ENCODE results near the gene ESPN.

ESPN gene

DNA sequence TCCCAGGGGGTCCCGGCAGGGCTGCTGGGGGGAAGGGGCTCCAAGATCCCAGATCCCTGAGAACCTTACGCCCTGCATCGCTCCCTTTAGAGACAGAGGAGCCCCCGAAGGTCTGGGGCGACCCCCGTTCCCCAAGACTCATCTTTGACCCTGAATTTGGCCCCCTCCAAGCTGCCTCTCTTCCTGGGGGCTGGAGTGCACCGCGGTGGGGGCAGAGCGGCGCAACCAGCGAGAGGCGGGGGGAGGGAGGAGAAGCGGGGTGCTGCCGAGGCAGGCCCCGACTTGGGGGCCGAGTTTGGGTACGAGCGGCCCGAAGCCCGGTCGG lies 72.3 kb downstream of the ESPN start:
- H3K4me3 ChIP-seq (ENCODE audit: low read depth, low read length): no peak overlapping the region
- TF ChIP-seq, protein P1, sequence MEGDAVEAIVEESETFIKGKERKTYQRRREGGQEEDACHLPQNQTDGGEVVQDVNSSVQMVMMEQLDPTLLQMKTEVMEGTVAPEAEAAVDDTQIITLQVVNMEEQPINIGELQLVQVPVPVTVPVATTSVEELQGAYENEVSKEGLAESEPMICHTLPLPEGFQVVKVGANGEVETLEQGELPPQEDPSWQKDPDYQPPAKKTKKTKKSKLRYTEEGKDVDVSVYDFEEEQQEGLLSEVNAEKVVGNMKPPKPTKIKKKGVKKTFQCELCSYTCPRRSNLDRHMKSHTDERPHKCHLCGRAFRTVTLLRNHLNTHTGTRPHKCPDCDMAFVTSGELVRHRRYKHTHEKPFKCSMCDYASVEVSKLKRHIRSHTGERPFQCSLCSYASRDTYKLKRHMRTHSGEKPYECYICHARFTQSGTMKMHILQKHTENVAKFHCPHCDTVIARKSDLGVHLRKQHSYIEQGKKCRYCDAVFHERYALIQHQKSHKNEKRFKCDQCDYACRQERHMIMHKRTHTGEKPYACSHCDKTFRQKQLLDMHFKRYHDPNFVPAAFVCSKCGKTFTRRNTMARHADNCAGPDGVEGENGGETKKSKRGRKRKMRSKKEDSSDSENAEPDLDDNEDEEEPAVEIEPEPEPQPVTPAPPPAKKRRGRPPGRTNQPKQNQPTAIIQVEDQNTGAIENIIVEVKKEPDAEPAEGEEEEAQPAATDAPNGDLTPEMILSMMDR (IDR thresholded peaks at IDR 0.05; ENCODE audit: borderline replicate concordance, insufficient read depth, low read depth, low read length): no peak

DNA sequence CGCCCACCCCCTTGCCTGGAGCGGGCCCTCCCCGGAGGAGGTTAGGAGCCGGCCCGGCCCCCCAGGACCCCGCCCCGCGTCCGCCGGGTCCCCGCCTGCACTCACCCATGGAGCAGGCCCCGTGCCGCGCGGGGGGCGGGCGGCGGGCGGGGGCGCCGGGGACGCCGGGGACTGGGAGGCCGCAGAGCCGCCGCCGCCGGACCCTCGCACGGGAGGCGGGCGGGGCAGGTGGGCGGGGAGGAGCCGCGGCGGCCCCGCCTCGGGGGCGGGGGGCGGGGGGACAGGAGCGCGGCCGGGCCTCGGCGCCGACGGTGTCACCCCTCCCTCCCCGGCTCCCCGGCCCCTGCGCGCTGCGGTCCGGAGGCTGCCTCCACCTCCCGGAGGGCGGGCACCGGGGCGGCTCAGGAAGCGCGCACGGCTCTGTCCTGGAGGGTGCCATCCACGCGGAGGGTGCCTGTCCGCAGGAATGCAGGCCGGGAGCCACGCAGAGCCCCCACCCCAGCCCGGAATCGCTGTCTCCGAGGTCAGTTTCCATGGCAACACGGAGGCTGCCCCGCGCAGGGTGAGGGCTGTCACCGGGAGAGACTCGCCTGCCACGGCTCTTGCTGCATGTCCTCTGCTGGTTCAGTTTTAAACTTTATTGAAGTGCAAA lies 72.8 kb downstream of the ESPN start:
- H3K4me3 ChIP-seq (ENCODE audit: low read depth, low read length): no peak overlapping the region
- TF ChIP-seq, protein P1 (IDR thresholded peaks at IDR 0.05; ENCODE audit: borderline replicate concordance, insufficient read depth, low read depth, low read length): no peak

DNA sequence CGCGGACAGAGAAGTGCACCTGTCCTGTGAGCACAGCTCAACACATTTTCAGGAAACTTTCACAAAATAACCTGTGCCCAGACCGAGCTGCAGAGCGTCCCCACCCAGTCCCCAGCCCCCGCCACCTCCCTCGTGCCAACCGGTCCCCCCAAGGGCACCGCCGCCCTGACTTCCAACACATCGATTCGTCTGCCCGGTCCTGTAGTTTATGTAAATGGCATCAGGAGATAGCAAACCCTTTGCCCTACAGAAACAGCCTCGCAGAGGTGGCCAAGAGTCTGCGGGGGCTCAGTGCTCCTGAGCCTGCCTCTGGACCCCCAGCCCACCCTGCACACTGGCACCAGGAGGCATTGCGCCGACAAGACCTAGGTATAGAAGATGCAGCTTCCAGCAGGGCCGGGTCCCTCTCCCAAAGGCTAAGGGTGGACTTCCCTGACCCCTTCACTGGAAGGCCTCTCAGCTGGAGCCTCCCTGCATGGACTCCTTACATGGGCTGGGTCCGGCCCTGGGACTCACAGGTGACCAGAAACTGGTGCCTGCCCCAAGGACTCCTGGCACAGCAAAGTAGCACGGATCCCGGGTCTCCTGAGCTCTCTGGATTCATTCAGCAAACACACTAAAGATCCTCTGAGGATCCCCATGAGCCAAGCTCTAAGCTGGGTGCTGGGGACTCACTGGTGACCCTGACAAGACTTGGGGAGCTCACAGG lies 73.4 kb downstream of the ESPN start:
- TF ChIP-seq, protein P1 (IDR thresholded peaks at IDR 0.05; ENCODE audit: borderline replicate concordance, insufficient read depth, low read depth, low read length): no peak

DNA sequence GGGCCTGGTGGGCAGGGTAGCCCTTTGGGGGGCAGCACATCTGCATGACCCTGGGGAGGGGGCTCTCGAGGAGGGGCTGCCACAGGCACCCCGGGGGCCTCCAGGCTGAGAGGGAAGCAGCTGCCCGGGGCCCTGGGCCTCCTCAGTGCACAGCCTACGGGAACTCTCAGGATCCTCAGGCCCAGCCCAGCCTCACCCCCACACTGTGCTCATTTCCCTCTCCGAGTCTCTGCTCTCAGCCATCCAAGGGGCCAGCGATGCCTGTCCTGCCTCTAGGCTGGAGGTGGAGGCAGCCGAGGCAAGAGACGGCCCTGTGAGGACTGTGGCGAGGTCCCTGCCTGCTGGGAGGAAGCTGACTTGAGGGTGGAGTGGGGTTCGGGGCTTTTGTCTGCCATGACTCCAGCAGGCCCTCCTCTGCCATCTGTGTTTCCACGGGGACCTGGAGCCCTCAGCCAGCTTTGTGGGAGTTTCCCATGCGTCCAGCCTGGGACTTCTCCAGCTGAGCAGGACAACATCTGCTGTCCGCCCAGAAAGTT lies 74.1 kb downstream of the ESPN start:
- TF ChIP-seq, protein P1 (IDR thresholded peaks at IDR 0.05; ENCODE audit: borderline replicate concordance, insufficient read depth, low read depth, low read length): no peak

More for the DNA sequence above, 73.4 kb downstream of the ESPN start:
- H3K4me3 ChIP-seq (ENCODE audit: low read depth, low read length): no peak overlapping the region

DNA sequence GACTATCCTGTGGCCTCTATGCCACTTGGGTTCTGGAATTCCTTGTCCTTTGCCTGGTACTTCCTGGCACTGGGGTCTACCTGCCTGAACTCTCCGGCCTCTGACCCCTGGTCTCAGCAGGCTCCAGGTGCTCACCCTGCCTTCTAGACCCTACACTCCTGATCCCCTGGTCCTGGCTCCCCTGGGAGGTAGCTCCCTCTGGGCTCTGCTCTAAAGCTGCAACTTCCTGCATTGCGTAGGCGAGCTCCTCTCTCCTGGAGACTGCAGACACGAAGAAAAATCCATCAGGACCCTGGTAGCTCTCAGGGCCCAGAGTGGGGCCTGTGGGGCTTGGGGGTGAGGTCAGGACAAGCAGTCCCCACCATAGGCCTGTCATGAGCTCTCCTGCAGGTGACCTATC lies 74.7 kb downstream of the ESPN start:
- H3K4me3 ChIP-seq (ENCODE audit: low read depth, low read length): no peak overlapping the region
- TF ChIP-seq, protein P1 (IDR thresholded peaks at IDR 0.05; ENCODE audit: borderline replicate concordance, insufficient read depth, low read depth, low read length): no peak

More for the DNA sequence above, 74.1 kb downstream of the ESPN start:
- no peak overlapping the region for H3K4me3 ChIP-seq (ENCODE audit: low read depth, low read length)

DNA sequence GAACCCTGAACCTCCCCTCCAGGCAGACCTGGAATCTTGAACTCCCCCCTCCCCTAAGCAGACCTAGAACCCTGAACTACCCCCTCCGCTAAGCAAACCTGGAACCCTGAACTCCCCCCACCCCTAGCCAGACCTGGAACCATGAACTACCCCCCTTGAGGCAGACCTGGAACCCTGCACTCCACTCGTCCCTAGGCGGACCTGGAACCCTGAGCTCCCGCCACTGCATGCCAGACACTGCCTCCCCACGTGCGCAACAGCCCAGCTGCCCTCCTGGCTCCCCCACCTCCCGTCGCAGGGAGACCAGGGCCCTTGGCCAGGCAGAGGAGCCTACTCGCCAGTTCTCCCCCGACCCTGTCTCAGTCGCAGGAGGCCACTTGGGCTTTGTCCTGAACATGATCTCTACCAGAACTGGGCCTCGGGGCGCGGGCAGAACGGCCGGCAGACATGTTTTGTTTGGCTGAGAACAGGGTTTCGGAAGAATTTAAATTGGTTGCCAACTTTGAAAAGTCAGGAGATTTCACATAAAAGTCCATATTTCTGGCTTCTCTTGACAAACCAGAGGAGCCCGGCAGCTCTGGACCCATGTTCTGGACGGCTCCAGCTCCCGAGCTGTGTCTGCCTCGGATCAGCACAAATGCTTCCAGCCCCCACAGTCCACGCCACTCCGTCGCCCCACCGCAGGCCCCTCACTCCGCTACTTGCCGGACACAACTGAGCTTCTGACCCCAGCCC lies 76.1 kb downstream of the ESPN start:
- TF ChIP-seq, protein P1 (IDR thresholded peaks at IDR 0.05; ENCODE audit: borderline replicate concordance, insufficient read depth, low read depth, low read length): no peak
- H3K4me3 ChIP-seq (ENCODE audit: low read depth, low read length): no peak overlapping the region

All from GM12875 (cell line).